Vagina (tissue), 2 donors: Measurements from ENCODE around the gene GNAT1. TPM values are rescaled to one million over a fixed set of nuclear protein-coding genes. Genes with fewer than 3 reads are reported as not detected.

Experiments used
- DNase-seq, 2 donors: peaks; one replicate each; pipeline ENCODE4 v3.0.0-alpha.2; 2017; ENCODE audit errors: extremely low spot score in 2 of 2
- H3K27ac ChIP-seq: fragments of 200-600 bp; sonication (generic); one replicate; pipeline ENCODE4 v1.5.1; 2019
- H3K27me3 ChIP-seq: fragments of 200-600 bp; sonication (generic); one replicate; pipeline ENCODE4 v1.5.1; 2019
- H3K36me3 ChIP-seq, 2 donors: fragments of 200-600 bp; sonication (generic); one replicate each; pipeline ENCODE4 v1.5.1; 2017 to 2019
- H3K4me1 ChIP-seq: fragments of 200-600 bp; sonication (generic); one replicate; pipeline ENCODE4 v1.5.1; 2019
- H3K4me3 ChIP-seq, 2 donors: fragments of 200-600 bp; sonication (generic); 1 replicate in 1 of 2; 2 replicates in 1 of 2; pipeline ENCODE4 v1.5.1; 2016 to 2019
- H3K9me3 ChIP-seq: fragments of 200-600 bp; sonication (generic); one replicate; pipeline ENCODE4 v1.5.1; 2019
- POLR2A ChIP-seq, 2 donors: fragments of 450-650 bp; IDR thresholded peaks; one replicate each; pipeline ENCODE4 v1.6.1; 2017; ENCODE audit warnings: antibody characterized with exemption in 2 of 2, mild to moderate bottlenecking in 2 of 2, moderate library complexity in 2 of 2
- POLR2AphosphoS5 ChIP-seq, 2 donors: sonication (generic); formaldehyde crosslinking; IDR thresholded peaks; one replicate each; pipeline ENCODE4 v1.9.0; 2017; ENCODE audit warnings: antibody characterized with exemption in 2 of 2, mild to moderate bottlenecking in 2 of 2, low read depth in 1 of 2; ENCODE audit not compliant: insufficient read depth in 1 of 2
- intact Hi-C: fragments of 100-400 bp; cut with DNase I; formaldehyde crosslinking; loops from one replicate; pipeline ENCODE4 v1.15.1; 2023
- total RNA-seq: library from RNA; depleted of rRNA; stranded (reverse); fragments of >200 nt; gene quantifications from one replicate; pipeline ENCODE4 v1.2.3, GENCODE V29; 2016
- TF ChIP-seq, protein P1 (sequence below), 3 experiments: fragments of 450-650 bp in 2 of 3; fragments of 200-600 bp in 1 of 3; sonication (generic) in 1 of 3; IDR thresholded peaks; one replicate each; pipeline ENCODE4 v1.5.1; 2017 to 2019; ENCODE audit warnings: antibody characterized with exemption in 3 of 3, mild to moderate bottlenecking in 2 of 3, moderate library complexity in 2 of 3

GNAT1 gene
- total RNA-seq, 1 donor from 2014 or later = not detected

DNA sequence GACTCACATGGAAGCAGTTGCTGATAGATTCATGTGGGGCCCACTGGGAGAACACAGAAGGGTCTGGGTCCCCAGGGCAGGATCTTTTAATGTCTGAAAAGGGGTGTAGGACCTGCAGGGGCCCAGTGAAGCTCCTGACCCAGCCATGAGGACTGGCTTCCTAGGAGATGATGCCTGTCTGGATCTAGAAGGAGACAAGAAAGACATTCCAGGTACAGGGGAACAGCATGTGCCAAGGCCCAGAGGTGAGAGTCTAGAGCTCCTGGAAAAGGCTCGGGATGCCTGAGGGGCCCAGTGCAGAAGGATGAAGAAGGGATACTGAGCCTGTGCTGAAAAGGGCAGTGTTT lies 41.0 kb upstream of the GNAT1 start:
- Histone ChIP-seq H3K9me3 (no peaks in the 10 kb centered on the region), H3K4me3 (no peak overlapping the region), H3K27me3 (no peaks in the 10 kb centered on the region), H3K27ac (peak overlapping the region; percentile 68), H3K36me3 (no peaks in the 10 kb centered on the region), H3K4me1 (peaks cover 53% of the 10 kb centered on the region)
- intact Hi-C loops = no loop called here
- no peak for DNase-seq
- no peak for TF ChIP-seq POLR2A (IDR thresholded peaks at IDR 0.05)
- no peak for TF ChIP-seq POLR2AphosphoS5 (IDR thresholded peaks at IDR 0.05; ENCODE audit: insufficient read depth in 1 of 2, low read depth in 1 of 2)
- TF ChIP-seq, protein P1, sequence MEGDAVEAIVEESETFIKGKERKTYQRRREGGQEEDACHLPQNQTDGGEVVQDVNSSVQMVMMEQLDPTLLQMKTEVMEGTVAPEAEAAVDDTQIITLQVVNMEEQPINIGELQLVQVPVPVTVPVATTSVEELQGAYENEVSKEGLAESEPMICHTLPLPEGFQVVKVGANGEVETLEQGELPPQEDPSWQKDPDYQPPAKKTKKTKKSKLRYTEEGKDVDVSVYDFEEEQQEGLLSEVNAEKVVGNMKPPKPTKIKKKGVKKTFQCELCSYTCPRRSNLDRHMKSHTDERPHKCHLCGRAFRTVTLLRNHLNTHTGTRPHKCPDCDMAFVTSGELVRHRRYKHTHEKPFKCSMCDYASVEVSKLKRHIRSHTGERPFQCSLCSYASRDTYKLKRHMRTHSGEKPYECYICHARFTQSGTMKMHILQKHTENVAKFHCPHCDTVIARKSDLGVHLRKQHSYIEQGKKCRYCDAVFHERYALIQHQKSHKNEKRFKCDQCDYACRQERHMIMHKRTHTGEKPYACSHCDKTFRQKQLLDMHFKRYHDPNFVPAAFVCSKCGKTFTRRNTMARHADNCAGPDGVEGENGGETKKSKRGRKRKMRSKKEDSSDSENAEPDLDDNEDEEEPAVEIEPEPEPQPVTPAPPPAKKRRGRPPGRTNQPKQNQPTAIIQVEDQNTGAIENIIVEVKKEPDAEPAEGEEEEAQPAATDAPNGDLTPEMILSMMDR (IDR thresholded peaks at IDR 0.05) = no peak

DNA sequence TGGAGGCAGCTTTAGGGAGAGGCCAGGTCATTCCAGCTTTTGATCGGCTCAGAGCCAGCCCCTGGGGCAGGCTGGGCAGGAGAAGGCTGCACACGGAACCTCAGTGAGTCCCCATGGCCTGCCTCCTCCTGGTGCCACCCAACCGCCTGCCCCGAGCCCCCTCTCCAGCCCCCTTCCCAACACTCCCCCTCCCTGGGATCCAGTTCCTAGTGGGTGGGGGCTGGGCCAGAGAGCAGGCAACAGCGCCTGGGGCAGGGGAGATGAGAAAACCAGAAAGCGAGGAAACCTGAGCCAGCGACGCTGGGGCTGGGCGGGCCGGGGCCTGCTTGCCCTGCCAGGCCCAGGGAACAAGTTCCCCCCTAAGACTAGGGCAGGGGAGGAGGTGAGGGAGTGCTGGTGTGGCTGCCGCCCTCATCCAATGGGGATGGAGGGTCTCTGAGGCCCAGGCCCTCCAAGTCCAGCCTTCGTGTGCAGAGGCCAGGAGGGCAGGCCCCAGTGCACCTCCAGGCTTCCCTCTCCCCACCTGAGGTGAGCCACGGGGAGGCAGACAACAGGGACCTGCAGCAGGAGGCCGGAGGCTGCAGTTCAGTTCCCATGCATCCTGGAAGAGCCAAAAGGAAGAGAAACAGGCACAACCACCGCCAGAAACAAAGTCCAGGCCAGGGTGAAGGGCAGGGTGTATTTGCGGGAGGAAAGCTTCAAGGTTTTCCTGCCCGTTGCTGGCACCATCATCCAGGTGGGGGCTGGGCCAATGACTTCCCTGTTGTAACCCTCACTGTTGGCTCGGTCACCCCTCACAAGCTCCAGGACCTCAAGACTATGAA lies 40.3 kb upstream of the GNAT1 start:
- no peak overlapping the region for H3K4me3 ChIP-seq
- no peak for DNase-seq
- H3K27me3 ChIP-seq = no peaks in the 10 kb centered on the region
- intact Hi-C loops = no loop called here
- H3K27ac ChIP-seq = peak overlapping the region; percentile 68
- TF ChIP-seq, protein P1 (IDR thresholded peaks at IDR 0.05) = no peak
- TF ChIP-seq POLR2A (IDR thresholded peaks at IDR 0.05) (no peak), POLR2AphosphoS5 (IDR thresholded peaks at IDR 0.05; ENCODE audit: insufficient read depth in 1 of 2, low read depth in 1 of 2) (no peak)
- peaks cover 60% of the 10 kb centered on the region for H3K4me1 ChIP-seq
- H3K9me3 ChIP-seq = no peaks in the 10 kb centered on the region
- H3K36me3 ChIP-seq = no peaks in the 10 kb centered on the region

DNA sequence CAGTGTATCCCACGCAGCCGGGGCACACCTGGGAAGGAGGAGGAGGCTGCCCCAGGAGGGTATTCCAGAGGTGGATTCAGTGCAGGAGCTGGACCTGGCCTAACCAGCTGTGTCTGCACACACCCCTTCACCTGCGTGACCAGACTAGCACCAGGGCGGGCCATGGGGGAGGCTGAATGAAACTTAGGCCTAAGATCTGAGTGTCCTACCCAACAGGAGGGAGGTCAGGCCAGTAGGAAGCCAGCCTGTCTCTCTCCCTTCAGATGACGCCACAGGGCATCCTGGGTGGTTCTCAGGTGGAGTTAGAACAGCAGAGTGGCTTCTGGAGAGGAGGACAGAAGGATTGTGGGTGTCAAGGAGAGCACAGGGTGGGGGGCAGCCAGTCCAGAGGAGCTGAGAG lies 39.7 kb upstream of the GNAT1 start:
- Histone ChIP-seq H3K4me1 (peaks cover 61% of the 10 kb centered on the region), H3K27me3 (no peaks in the 10 kb centered on the region), H3K36me3 (no peaks in the 10 kb centered on the region), H3K4me3 (no peak overlapping the region), H3K27ac (peak overlapping the region; percentile 68), H3K9me3 (no peaks in the 10 kb centered on the region)
- intact Hi-C loops = no loop called here
- TF ChIP-seq POLR2AphosphoS5 (IDR thresholded peaks at IDR 0.05; ENCODE audit: insufficient read depth in 1 of 2, low read depth in 1 of 2) (no peak), POLR2A (IDR thresholded peaks at IDR 0.05) (no peak)
- TF ChIP-seq, protein P1 (IDR thresholded peaks at IDR 0.05) = no peak
- DNase-seq = no peak

DNA sequence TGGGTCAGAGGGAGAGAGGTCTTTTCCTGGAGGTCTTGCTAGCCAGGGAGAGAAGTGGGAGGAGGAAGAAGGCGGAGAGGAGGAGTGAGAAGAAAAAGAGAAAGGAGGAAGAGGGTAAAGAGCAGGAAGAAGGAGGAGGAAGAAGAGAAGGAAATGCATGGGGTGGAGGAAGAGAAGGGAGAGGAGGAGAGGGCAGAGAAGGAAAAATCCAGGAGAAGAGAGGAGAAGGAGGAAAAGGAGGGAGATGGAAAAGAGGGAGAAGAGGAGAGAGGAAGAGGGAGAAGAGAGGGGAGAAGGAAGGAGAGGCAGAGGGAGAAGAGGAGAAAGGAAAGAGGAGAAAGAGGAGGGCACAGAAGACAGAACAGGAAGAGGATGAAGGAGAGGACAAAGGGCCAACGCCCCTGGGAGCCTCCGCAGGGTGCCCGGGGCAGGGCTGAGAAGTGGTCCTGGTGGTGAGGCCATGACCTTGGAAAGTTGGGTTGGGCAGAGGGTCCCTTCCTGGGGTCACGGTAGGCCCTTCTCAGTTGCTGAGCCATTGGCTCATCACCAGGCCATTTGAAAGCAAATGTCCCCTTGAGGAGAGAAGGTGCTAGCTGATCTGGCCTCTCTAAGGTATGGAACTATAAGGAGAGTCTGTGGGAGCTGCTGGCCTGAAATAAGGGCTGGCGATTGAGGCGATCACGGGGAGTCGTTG lies 37.5 kb upstream of the GNAT1 start:
- no peaks in the 10 kb centered on the region for H3K9me3 ChIP-seq
- peaks cover 67% of the 10 kb centered on the region for H3K4me1 ChIP-seq
- H3K36me3 ChIP-seq = no peaks in the 10 kb centered on the region
- peak overlapping the region; percentile 86 for H3K27ac ChIP-seq
- H3K4me3 ChIP-seq = peak overlapping the region; percentile 62 to 88
- no peak for DNase-seq
- TF ChIP-seq, protein P1 (IDR thresholded peaks at IDR 0.05) = no peak
- no peak for TF ChIP-seq POLR2A (IDR thresholded peaks at IDR 0.05)
- TF ChIP-seq POLR2AphosphoS5 (IDR thresholded peaks at IDR 0.05; ENCODE audit: insufficient read depth in 1 of 2, low read depth in 1 of 2) = no peak
- intact Hi-C loops = no loop called here
- H3K27me3 ChIP-seq = no peaks in the 10 kb centered on the region

DNA sequence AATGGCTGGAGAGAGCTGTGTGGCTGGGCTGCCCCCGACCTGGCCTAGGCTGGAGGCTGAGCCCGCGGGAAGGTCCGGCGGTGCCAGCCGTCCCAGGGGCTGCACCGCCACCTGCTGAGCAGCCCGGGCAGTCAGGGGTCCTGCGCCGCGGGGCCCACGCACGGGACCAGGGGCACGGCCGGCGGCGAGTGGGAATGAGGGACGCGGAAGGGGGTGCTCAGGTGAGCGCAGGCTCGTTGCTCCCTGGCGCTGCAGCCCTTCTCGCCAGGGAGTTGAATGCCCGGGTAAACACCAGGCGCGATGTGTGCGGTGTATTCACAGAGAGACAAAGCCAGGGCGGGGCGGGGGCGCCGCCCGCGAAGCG lies 37.0 kb upstream of the GNAT1 start:
- Histone ChIP-seq H3K9me3 (no peaks in the 10 kb centered on the region), H3K4me1 (peaks cover 72% of the 10 kb centered on the region), H3K27me3 (no peaks in the 10 kb centered on the region), H3K36me3 (no peaks in the 10 kb centered on the region), H3K4me3 (peak overlapping the region; percentile 62 to 88), H3K27ac (peak overlapping the region; percentile 86)
- intact Hi-C loops = no loop called here
- TF ChIP-seq POLR2AphosphoS5 (IDR thresholded peaks at IDR 0.05; ENCODE audit: insufficient read depth in 1 of 2, low read depth in 1 of 2) (no peak), POLR2A (IDR thresholded peaks at IDR 0.05) (no peak)
- TF ChIP-seq, protein P1 (IDR thresholded peaks at IDR 0.05) = no peak
- DNase-seq = no peak
